Measurements from ENCODE around the gene KLF15. TPM values are rescaled to one million over a fixed set of nuclear protein-coding genes. Genes with fewer than 3 reads are reported as not detected.

KLF15 gene
- total RNA-seq, 3 donors from 2014 or later (not counting 1 experiment from before 2014, with no cell fraction given): 0.23 to 0.38 (median 0.36) TPM

DNA sequence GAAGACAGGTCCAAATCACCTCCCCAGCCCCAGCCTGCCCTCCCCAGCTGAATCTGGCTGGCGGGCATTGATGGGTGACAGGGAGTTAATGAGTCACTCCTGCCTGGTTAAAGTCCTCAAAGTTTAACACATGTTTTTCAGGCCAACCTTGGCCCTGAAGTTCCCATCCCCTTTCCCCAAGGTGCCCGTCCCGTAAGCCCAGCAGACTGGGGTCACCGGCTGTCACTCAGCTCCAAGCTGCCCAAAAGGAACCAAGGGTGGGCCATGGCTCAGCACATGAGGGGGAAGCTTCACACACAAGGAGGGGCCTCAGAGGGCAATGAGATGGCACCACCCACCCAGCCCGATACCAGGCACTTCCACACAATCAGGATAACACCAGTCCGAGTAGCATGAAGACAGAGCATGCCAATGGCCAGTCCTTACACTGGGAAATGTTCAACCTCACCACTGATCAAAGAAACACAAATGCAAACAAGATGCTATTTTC is 10.2 kb upstream of the KLF15 start:
- WGBS (ENCODE audit: insufficient coverage): 91% methylated on average over 6 of the region's 6 CpGs
- Histone ChIP-seq H3K4me3 (ENCODE audit: low read length) (no peak overlapping the region), H3K9me3 (ENCODE audit: control insufficient read depth, insufficient read depth, low read length) (no peaks in the 10 kb centered on the region), H3K27me3 (ENCODE audit: control insufficient read depth, insufficient read depth, low read length) (no peaks in the 10 kb centered on the region), H3K4me1 (ENCODE audit: control insufficient read depth, insufficient read depth, low read length) (no peaks in the 10 kb centered on the region), H3K36me3 (ENCODE audit: control insufficient read depth, insufficient read depth, low read length) (no peaks in the 10 kb centered on the region), H3K27ac (ENCODE audit: low read length) (no peak overlapping the region)
- ATAC-seq (no peak), DNase-seq (no peak)
- Mint-ChIP-seq H3K27ac (no peak overlapping the region), H3K4me1 (no peaks in the 10 kb centered on the region), H3K4me3 (no peak overlapping the region), H3K9me3 (no peaks in the 10 kb centered on the region), H3K36me3 (no peaks in the 10 kb centered on the region), H3K27me3 (ENCODE audit: low read depth in 2 of 2) (peaks cover 4 to 6% of the 10 kb centered on the region in 2 donors)
- intact Hi-C loops (cut with micrococcal nuclease): no loop called here
- TF ChIP-seq, protein P1, sequence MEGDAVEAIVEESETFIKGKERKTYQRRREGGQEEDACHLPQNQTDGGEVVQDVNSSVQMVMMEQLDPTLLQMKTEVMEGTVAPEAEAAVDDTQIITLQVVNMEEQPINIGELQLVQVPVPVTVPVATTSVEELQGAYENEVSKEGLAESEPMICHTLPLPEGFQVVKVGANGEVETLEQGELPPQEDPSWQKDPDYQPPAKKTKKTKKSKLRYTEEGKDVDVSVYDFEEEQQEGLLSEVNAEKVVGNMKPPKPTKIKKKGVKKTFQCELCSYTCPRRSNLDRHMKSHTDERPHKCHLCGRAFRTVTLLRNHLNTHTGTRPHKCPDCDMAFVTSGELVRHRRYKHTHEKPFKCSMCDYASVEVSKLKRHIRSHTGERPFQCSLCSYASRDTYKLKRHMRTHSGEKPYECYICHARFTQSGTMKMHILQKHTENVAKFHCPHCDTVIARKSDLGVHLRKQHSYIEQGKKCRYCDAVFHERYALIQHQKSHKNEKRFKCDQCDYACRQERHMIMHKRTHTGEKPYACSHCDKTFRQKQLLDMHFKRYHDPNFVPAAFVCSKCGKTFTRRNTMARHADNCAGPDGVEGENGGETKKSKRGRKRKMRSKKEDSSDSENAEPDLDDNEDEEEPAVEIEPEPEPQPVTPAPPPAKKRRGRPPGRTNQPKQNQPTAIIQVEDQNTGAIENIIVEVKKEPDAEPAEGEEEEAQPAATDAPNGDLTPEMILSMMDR (IDR thresholded peaks at IDR 0.05): no peak

DNA sequence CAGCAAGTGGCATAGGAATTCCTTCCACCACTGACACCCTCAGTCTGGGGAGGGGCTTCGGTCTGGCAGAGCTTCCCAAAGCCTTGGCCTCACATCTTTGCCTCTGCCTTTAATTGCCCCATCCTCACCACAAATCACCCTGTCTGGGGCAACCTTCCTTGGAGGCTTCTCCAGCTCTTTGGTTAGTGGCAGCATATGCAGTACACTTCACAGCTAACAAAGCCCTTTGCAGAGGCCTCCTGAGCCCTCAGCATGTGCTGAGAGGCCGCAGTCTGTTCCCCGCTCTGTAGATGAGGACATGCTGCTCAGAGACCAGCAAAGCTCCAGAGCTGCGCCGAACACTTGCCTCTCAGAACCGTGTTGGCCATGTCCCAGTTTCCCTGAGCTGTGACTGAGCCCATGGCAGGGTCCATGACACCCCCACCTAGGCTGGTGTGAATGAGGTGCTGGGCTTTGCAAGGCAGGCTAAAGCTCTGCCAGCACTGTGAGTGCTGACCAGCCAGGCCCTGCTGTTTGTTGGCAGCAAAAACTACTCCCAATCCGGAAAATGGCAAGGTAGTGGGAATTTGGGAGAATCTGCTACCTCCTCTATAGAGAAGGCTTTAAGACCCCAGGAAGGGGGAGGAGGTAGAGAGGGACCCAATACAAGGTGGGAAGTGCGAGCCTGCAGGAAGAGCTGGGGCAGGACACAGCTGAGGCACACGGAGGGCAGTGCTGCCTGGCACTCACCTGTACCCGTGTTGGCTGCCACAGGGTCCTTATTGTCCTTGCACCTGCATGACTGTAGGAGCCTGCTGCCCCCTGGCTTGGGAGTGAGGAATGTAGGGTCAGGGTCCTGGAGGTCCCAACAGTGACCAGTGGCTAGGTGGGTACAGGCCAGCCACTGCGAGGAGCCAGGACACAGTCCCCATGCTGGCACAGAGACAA is 8.4 kb upstream of the KLF15 start:
- intact Hi-C loops (cut with micrococcal nuclease): no loop called here
- Histone ChIP-seq H3K4me1 (ENCODE audit: control insufficient read depth, insufficient read depth, low read length) (no peaks in the 10 kb centered on the region), H3K9me3 (ENCODE audit: control insufficient read depth, insufficient read depth, low read length) (no peaks in the 10 kb centered on the region), H3K27ac (ENCODE audit: low read length) (no peak overlapping the region), H3K27me3 (ENCODE audit: control insufficient read depth, insufficient read depth, low read length) (no peaks in the 10 kb centered on the region), H3K36me3 (ENCODE audit: control insufficient read depth, insufficient read depth, low read length) (no peaks in the 10 kb centered on the region), H3K4me3 (ENCODE audit: low read length) (no peak overlapping the region)
- H3K4me1 Mint-ChIP-seq: no peaks in the 10 kb centered on the region
- no peak overlapping the region for H3K27ac Mint-ChIP-seq
- TF ChIP-seq, protein P1 (IDR thresholded peaks at IDR 0.05): no peak
- no peaks in the 10 kb centered on the region for H3K36me3 Mint-ChIP-seq
- DNase-seq (no peak), ATAC-seq (no peak)
- no peak overlapping the region for H3K4me3 Mint-ChIP-seq
- H3K9me3 Mint-ChIP-seq: no peaks in the 10 kb centered on the region
- WGBS (ENCODE audit: insufficient coverage): 87% methylated on average over 10 of the region's 11 CpGs
- peaks cover 5 to 17% of the 10 kb centered on the region in 2 donors for H3K27me3 Mint-ChIP-seq (ENCODE audit: low read depth in 2 of 2)

DNA sequence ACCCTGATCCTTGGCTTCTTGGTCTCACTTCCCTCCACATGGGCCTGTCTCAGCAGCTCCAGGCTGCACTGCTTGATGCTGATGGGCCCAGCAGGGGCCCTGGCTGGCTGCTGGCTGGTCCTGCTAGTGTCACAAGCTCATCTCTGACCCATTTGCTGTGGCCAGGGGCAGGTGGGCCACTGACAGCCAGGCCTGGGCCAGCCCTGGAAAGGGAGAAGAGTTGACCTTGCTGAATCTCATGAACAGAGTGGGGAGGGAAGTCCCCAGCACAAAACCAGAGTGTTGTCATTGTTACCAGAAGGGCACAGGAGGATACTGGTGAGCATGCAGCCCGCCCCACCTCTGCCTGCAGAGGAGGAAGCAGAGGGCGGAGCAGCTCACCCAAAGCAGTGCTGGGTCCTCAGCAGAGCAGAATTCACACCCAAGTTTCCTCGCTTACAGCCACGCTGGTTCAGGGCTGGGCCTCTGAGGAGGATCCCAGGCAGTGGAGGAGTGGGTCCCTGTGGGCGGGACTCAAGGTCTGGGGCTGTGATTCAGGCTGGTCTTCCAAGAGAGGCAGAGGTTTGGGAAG is 7.6 kb upstream of the KLF15 start:
- ATAC-seq: no peak
- Mint-ChIP-seq H3K27me3 (ENCODE audit: low read depth in 2 of 2) (peaks cover 11 to 24% of the 10 kb centered on the region in 2 donors), H3K9me3 (no peaks in the 10 kb centered on the region)

More for the DNA sequence above, 7.6 kb upstream of the KLF15 start:
- Histone ChIP-seq H3K4me3 (ENCODE audit: low read length) (no peak overlapping the region), H3K27me3 (ENCODE audit: control insufficient read depth, insufficient read depth, low read length) (peaks cover 4% of the 10 kb centered on the region), H3K27ac (ENCODE audit: low read length) (no peak overlapping the region), H3K9me3 (ENCODE audit: control insufficient read depth, insufficient read depth, low read length) (no peaks in the 10 kb centered on the region), H3K4me1 (ENCODE audit: control insufficient read depth, insufficient read depth, low read length) (no peaks in the 10 kb centered on the region), H3K36me3 (ENCODE audit: control insufficient read depth, insufficient read depth, low read length) (no peaks in the 10 kb centered on the region)
- no peaks in the 10 kb centered on the region for H3K36me3 Mint-ChIP-seq
- TF ChIP-seq, protein P1 (IDR thresholded peaks at IDR 0.05): no peak
- no peak overlapping the region for H3K27ac Mint-ChIP-seq
- H3K4me1 Mint-ChIP-seq: no peaks in the 10 kb centered on the region
- WGBS (ENCODE audit: insufficient coverage): 82% methylated on average over 5 of the region's 5 CpGs
- H3K4me3 Mint-ChIP-seq: no peak overlapping the region
- DNase-seq: no peak
- intact Hi-C loops (cut with micrococcal nuclease): no loop called here
